ELR (cell line): ENCODE measurements around the gene PGAP3.

Experiments used
- DNase-seq: peaks from one replicate; pipeline ENCODE4 v3.0.0-alpha.2; 2015; ENCODE audit warnings: low read depth

PGAP3 gene

DNA sequence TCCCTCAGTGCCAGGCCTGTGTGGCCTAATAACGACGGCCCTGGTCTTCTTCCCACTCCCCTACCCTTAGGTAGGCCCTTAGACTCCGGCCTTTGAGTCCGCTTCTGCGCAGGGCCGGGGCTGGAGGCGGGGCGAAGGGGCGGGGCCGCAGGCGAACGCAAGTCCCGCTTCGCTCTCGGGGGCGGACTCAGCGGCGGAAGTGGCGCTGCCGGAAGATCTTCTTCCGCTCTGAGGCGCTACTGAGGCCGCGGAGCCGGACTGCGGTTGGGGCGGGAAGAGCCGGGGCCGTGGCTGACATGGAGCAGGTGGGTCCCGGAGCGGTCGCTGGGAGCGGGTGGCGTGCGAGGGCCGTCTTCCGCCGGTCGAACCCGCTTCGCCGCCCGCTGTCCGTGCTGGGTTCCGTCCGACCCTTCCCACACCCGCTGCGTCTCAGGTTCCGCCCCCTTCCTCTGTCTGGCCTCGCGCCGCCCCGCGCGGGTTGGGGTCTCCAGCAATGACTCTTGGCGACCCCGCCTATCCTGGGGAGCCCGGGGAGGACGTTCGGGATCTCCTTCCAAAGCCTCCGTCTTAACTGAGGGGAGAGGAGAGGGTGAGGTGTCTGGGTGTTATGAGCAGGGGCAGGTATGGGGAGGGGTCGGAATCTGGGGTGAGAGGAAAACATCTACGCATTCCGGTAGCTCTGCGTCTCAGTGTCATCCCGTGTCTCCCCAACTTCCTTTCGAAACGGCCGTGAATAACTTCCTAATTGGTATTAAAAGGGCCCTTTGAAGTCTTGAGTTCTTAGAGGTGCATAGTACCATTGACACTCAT lies 50.7 kb downstream of the PGAP3 start, which contains the start of gene STARD3:
TSS of gene STARD3 (plus strand) at position 218 of the 810 bp plus-strand sequence. CDS start 16,388 bp downstream, outside the sequence.
- DNase-seq, result peak; percentile 91

GRCh38 chr17:39636587-39636926 lies 51.3 kb downstream of the PGAP3 start:
- DNase-seq, result no peak

GRCh38 chr17:39635614-39636176 lies 52.2 kb downstream of the PGAP3 start:
- no peak for DNase-seq

- peak; percentile 77 for DNase-seq
Observed at GRCh38 chr17:39634384-39634871, 53.4 kb downstream of the PGAP3 start.

DNA sequence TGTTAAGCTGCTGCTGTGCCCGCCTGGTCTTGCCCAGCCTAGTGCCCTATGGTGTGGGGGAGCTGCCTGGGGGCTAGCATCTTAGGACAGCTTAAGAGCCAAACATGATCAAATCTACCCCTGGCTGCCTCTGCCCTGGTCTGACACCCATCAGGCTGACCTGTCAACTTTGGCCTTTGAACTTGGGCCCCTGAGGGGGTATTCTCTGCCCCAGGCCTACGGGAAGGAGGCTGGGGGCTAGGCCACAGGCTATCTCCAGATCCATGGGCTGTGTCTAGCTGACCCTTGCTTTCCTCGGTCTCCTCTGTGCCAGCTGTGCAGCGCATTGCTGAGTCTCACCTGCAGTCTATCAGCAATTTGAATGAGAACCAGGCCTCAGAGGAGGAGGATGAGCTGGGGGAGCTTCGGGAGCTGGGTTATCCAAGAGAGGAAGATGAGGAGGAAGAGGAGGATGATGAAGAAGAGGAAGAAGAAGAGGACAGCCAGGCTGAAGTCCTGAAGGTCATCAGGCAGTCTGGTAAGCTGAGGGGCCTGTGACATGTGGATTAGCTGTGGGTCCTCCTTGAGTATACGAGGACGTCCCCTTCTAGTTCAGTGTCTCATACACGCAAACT lies 54.2 kb downstream of the PGAP3 start:
- no peak for DNase-seq

- no peak for DNase-seq
Observed at GRCh38 chr17:39632153-39632941, 55.5 kb downstream of the PGAP3 start.

DNA sequence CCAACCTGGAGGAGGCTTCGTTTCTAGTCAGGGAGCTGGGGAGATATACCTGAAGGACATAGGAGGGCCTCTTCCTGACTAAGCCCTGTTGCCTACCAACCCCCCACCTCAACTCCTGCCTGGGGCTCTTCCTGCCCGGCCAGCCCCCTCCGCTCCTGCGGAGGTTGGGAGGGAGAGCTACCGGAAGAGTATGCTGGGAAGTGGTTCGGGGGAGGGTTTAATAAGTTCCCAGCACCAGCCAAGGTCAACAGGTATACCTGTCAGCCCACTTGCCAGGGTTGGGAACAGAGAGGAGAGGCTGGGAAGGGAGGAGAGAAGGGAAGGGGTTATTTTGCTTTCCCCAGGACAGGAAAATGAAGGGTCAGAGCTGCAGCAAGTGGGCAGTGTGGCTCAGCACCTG lies 56.5 kb downstream of the PGAP3 start:
- DNase-seq, result no peak

- no peak for DNase-seq
Observed at GRCh38 chr17:39629898-39630297, 58.0 kb downstream of the PGAP3 start.

GRCh38 chr17:39629494-39629880 lies 58.4 kb downstream of the PGAP3 start:
- DNase-seq, result no peak

DNA sequence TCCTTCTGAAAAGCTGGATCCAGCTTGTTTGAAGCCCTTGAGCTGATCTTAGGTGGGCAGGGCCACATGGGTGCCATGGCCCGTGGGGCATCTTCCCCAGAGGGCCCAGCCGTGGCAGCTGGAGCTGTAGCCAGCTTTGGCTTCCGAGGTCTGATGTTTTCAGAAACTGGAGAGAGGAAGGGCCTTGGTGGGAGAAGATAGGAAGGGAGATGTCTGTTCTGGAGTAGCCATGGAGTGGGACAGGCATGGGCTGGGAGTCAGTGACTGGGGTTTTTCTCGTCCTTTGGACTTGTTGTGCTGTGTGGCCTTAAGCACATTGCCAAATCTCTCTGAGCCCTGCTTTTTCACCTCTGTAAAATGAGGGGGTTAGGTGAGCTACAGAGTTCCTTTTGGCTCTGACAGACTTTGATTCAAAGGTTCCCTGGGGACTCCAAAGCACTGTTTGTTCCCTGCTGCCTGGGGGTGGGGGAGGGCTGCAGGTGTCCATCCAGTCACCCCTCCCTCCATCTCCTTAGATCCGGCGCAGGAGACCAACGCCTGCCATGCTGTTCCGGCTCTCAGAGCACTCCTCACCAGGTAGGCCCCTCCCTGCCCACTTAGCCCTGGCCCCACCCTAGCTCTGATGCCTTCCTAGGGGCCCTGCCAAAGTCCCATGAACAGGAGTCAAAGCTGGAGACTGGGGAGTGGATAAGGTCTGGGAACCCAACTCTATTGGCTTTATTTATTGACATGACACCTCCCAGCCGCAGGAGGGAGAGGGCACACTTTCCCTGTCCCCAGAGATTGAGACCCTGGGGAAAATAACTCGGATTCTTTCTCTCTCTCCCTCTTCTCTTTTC lies 59.0 kb downstream of the PGAP3 start:
- DNase-seq, result no peak

DNA sequence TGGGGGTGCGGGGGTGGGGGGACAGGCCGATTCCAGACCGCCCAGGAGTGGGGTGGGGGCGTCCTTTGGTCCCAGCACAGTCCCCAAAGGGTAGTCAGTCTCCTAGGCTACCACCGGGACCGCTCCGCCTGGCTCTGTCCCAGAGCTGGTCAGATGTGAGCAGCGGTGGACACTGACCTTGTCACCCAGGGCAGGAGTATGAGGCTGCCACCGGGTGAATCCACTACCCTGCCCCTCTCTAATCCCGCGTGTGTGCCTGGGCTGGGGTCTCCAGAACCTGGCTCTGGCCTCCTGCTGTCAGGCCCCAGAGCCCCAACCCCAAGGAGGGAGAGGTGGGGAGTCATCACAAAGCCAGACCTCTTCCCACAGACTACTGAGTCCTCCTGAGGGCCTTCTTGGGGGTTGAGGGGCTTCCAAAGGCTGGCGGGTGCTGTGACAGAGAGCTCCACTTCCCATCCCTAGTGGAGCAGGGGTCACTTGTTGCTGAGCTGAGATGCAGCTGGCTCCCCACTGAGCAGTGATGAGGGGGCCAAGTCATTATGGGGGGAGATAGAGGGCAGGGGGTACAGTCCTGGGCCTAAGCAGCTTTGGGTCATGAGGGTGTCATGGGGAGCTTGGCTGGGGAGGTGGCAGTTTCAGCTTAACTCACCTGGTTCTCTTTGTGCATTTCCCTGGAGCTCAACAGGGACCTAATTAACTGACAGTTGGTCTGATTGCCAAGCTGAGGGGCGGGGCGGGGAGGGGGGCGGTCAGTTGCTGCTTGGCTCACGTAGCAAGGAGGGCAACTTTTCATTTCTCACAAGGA lies 59.9 kb downstream of the PGAP3 start:
- no peak for DNase-seq

GRCh38 chr17:39627047-39627711 lies 60.7 kb downstream of the PGAP3 start:
- DNase-seq, result no peak

- DNase-seq, result no peak
Observed at GRCh38 chr17:39626171-39627046, 61.4 kb downstream of the PGAP3 start, which contains the start of gene PPP1R1B. Gene PPP1R1B (plus strand): TSS chr17:39626952. CDS start chr17:39627393, 441 bp downstream.

DNA sequence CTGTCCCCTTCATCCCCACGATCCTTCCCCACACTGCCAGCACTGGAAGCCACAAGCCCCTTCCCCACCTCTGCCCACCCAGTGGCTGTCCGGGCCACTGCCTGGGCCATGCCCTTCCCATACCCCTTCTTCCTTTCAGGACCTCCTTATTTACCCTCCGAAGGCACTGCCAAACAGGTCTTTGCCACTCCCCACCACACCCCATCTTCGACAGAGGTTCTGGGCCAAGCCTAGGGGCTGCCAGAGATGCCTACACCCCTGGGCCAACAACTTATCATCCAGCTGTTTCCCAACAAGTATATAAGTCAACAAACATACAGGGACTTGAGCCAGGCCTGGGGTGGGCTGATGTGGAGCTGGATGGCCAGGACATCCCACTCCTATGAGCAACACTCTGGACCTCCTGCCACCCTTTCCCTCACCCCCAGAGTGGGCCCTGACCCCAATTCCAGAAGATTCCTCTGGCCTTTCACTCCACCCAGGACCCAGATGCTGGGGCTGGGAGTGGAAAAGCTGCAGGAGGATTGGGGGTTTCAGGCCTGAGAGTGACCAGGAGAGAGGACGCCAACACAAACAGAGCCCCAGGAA lies 62.6 kb downstream of the PGAP3 start:
- no peak for DNase-seq

DNA sequence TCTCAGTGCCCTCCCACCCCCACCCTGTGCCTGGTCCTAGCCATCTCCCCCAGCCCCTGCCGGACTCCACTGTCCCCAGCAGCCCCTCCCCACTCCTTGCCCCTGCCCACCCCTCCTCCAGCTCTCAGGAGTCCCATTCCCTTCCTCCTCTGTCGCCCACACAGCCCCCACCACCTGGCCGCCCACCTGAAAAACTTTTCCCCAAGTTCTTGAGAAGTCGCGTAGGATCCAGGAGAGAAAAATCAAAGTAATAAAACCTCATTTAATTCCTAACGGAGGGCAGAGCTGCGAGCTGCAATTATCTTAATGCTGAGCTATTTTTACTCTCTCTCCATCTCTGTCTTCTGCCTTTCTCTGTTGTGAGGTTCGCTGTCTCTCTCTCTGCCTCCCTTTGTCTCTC lies 63.5 kb downstream of the PGAP3 start:
- DNase-seq, result no peak

- DNase-seq, result peak; percentile 75
Observed at GRCh38 chr17:39623356-39623950, 64.4 kb downstream of the PGAP3 start.

GRCh38 chr17:39622380-39623006 lies 65.4 kb downstream of the PGAP3 start:
- peak; percentile 52 for DNase-seq
